HL-60 (cell line): ENCODE results near the gene KDM1B.

Source experiments
- DNase-seq, 2 experiments: peaks; one replicate each; pipeline ENCODE4 v3.0.0-alpha.2; 2010 to 2020; ENCODE audit warnings: low read depth in 1 of 2, low spot score in 1 of 2
- H3K27ac ChIP-seq: fragments of 250-450 bp; sonication (Bioruptor Pico); replicated peaks from 2 replicates; pipeline ENCODE4 v1.5.1; 2020; ENCODE audit warnings: mild to moderate bottlenecking, moderate library complexity
- H3K27me3 ChIP-seq: fragments of 250-450 bp; sonication (Bioruptor Pico); 2 replicates; pipeline ENCODE4 v1.5.1; 2021; ENCODE audit warnings: mild to moderate bottlenecking, moderate library complexity; ENCODE audit not compliant: insufficient read depth, poor library complexity, severe bottlenecking
- H3K4me3 ChIP-seq: replicated peaks from 2 replicates; pipeline ENCODE4 v1.5.1; 2011; ENCODE audit warnings: mild to moderate bottlenecking, control low read depth, low read length; ENCODE audit not compliant: insufficient read depth
- GABPA ChIP-seq: IDR thresholded peaks from 2 replicates; pipeline ENCODE4 v1.6.1; 2012; ENCODE audit warnings: low read depth
- POLR2AphosphoS5 ChIP-seq: IDR thresholded peaks from 2 replicates; pipeline ENCODE4 v1.6.1; 2012; ENCODE audit warnings: low read depth
- SPI1 ChIP-seq: IDR thresholded peaks from 2 replicates; pipeline ENCODE4 v1.6.1; 2012; ENCODE audit warnings: low read depth, mild to moderate bottlenecking, borderline replicate concordance
- TF ChIP-seq, protein P1 (sequence below): IDR thresholded peaks from 2 replicates; pipeline ENCODE4 v1.6.1; 2012; ENCODE audit warnings: low read depth; ENCODE audit not compliant: insufficient replicate concordance
- TF ChIP-seq, protein P2 (sequence below): IDR thresholded peaks from one replicate; pipeline ENCODE4 v1.5.1; 2011; ENCODE audit warnings: low read length, control low read depth, inconsistent platforms; ENCODE audit not compliant: insufficient read depth

KDM1B gene

DNA sequence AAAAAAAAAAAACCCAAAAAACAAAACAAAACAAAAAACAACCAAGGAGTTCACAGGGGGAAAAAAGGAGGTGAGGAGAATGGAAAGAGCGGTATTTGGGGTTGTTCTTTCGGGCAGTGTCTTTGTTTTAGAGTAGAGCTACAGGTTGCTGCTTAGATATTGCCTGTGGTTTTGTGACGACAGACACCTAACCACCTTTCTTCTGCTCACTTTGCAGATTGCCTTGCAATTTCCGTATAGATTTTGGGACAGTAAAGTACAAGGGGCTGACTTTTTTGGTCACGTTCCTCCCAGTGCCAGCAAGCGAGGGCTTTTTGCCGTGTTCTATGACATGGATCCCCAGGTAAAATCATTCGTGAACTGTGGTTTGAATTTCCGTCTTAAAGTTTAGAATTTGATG is 58.2 kb downstream of the KDM1B start:
- Histone ChIP-seq H3K4me3 (no peak overlapping the region), H3K27me3 (no peaks in the 10 kb centered on the region), H3K27ac (no peak overlapping the region)
- DNase-seq = no peak
- no peak for TF ChIP-seq POLR2AphosphoS5
- TF ChIP-seq, protein P1, sequence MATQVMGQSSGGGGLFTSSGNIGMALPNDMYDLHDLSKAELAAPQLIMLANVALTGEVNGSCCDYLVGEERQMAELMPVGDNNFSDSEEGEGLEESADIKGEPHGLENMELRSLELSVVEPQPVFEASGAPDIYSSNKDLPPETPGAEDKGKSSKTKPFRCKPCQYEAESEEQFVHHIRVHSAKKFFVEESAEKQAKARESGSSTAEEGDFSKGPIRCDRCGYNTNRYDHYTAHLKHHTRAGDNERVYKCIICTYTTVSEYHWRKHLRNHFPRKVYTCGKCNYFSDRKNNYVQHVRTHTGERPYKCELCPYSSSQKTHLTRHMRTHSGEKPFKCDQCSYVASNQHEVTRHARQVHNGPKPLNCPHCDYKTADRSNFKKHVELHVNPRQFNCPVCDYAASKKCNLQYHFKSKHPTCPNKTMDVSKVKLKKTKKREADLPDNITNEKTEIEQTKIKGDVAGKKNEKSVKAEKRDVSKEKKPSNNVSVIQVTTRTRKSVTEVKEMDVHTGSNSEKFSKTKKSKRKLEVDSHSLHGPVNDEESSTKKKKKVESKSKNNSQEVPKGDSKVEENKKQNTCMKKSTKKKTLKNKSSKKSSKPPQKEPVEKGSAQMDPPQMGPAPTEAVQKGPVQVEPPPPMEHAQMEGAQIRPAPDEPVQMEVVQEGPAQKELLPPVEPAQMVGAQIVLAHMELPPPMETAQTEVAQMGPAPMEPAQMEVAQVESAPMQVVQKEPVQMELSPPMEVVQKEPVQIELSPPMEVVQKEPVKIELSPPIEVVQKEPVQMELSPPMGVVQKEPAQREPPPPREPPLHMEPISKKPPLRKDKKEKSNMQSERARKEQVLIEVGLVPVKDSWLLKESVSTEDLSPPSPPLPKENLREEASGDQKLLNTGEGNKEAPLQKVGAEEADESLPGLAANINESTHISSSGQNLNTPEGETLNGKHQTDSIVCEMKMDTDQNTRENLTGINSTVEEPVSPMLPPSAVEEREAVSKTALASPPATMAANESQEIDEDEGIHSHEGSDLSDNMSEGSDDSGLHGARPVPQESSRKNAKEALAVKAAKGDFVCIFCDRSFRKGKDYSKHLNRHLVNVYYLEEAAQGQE = no peak
- TF ChIP-seq, protein P2, sequence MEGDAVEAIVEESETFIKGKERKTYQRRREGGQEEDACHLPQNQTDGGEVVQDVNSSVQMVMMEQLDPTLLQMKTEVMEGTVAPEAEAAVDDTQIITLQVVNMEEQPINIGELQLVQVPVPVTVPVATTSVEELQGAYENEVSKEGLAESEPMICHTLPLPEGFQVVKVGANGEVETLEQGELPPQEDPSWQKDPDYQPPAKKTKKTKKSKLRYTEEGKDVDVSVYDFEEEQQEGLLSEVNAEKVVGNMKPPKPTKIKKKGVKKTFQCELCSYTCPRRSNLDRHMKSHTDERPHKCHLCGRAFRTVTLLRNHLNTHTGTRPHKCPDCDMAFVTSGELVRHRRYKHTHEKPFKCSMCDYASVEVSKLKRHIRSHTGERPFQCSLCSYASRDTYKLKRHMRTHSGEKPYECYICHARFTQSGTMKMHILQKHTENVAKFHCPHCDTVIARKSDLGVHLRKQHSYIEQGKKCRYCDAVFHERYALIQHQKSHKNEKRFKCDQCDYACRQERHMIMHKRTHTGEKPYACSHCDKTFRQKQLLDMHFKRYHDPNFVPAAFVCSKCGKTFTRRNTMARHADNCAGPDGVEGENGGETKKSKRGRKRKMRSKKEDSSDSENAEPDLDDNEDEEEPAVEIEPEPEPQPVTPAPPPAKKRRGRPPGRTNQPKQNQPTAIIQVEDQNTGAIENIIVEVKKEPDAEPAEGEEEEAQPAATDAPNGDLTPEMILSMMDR = no peak
- no peak for TF ChIP-seq SPI1
- TF ChIP-seq GABPA = no peak

DNA sequence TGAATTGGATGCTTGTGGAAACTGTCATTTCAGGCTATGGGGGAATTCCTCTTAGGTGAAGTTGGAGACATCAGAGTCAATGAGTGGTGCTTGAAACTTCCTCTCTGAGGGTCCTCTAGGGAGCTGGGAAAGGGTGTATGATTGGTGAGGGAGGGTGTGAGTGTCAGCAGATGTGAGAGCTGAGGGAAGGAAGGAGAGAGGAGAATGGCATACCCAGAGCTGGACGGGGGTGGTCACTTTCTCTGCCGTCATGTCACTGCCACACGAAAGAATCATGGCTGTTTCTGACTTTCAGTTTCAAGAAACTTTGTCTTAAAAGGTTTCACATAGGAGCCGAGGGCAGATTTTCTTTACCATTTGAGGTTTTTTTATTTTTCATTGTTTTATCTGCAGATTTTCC is 58.8 kb downstream of the KDM1B start:
- H3K27ac ChIP-seq = no peak overlapping the region
- no peak overlapping the region for H3K4me3 ChIP-seq
- TF ChIP-seq SPI1 = no peak
- TF ChIP-seq GABPA = no peak
- no peak for TF ChIP-seq POLR2AphosphoS5
- TF ChIP-seq, protein P1 = no peak
- TF ChIP-seq, protein P2 = no peak
- no peaks in the 10 kb centered on the region for H3K27me3 ChIP-seq
- no peak for DNase-seq

DNA sequence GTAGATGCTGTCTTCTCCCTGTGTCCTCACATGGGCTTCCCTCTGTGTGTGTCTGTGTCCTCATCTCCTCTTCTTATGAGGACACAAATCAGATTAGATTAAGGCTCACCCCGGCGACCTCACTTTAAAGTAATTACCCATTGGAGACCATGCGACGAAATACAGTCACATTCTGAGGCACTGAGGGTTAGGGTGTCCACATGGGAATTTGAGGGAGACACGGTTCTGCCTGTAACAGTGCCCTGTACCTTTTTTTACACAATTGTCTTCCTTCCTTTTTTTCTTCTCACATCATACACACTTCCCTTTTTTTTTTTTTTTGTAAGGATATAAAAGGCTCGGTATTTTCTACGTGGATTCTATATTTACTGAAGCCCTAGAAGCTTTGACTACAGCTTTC is 60.2 kb downstream of the KDM1B start:
- DNase-seq = peak; percentile 49 to 62
- TF ChIP-seq POLR2AphosphoS5 = no peak
- TF ChIP-seq, protein P1 = no peak
- TF ChIP-seq, protein P2 = no peak
- TF ChIP-seq SPI1 = peak; percentile 97
- no peak for TF ChIP-seq GABPA
- H3K27ac ChIP-seq = peak overlapping the region; percentile 52
- H3K4me3 ChIP-seq = no peak overlapping the region
- no peaks in the 10 kb centered on the region for H3K27me3 ChIP-seq
